SW 1271 (cell line): ENCODE data around the gene GLIS2.
A peak's percentile ranks its signal among the peaks of the same experiment; 100 is the strongest.
"Not testable (repeated sequence)": the region's sequence is repeated elsewhere in the genome, so short reads cannot be mapped to it uniquely, and the experiment has no call there.

Experiments
- DNase-seq, 2 experiments: peaks; one replicate each; lab custom pipeline; 2025; lab: John Stamatoyannopoulos, UW

GLIS2 gene

DNA sequence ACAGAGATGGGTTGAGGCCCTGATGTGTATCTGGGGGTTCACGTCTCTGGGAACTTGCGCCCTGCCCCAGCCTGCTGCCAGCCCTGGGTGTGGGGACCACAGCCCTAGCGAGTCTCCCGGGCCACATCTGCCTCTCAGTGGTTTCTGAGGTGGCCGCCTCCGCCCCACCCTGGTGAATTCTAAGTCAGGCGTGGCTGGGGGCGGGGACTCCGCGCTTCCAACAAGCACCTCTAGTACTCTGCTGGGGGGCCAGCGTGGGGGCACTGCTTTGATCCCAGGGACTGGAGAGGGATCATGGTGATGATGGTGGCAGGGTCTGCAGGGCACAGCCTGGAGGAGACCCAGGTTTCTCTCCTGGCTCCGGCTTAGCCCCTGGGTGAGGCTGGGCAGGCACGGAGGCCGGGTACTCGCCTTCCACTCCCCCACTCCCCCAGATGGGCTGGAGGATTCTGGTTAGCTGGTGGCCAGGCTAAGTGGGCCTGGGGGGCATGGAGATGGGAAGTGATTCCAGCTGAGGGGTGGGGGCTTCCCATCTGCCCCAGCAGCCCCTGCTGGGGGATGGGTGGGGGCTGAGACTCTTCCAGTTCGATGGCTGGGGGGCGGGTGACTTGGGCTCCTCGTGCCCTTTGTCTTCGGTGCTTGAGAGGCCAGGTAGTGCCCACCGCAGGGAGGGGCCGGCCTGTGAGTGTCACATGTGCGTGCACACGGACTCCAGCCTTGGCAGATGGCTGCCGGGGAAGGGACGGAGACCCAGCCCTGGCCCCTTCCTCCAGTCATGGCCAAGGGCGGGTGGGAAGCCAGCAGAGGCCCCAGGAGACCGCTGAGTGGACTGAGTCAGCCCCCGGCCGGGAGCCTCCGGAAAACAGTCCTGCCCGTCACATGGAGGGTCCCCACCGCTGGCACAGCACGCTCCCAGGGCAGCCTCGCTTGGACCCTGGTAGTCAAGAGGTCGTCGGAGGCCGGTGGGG is 3.9 kb downstream of the GLIS2 start:
- no peak for DNase-seq

DNA sequence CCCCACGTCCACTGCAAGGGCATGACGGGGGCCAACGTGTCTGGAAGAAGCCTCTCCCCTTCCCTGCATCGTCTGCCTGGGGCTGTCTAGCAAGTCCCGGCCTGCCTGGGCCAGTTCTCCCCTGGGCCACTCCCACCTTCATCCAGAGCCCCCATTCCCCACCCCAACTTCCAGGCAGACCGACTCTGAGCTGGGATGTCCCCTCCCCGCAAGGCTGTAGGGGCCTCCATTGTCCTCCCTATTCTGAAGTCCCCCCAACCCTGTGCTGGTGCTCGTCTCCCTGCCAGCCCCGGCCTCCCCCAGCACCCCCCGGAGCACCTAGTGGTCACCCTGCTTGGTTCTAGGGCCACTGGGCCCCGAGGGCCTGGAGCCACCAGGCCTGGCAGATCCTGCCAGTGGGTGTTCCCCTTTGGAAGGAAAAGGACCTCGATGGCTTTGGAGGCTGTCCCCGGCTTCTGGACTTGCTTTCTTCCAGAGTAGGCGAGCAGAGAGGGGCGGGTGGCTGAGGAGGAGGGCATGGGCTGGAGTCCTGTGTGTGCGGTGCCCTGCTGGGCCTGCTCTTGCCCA is 4.8 kb downstream of the GLIS2 start:
- DNase-seq, result no peak

DNA sequence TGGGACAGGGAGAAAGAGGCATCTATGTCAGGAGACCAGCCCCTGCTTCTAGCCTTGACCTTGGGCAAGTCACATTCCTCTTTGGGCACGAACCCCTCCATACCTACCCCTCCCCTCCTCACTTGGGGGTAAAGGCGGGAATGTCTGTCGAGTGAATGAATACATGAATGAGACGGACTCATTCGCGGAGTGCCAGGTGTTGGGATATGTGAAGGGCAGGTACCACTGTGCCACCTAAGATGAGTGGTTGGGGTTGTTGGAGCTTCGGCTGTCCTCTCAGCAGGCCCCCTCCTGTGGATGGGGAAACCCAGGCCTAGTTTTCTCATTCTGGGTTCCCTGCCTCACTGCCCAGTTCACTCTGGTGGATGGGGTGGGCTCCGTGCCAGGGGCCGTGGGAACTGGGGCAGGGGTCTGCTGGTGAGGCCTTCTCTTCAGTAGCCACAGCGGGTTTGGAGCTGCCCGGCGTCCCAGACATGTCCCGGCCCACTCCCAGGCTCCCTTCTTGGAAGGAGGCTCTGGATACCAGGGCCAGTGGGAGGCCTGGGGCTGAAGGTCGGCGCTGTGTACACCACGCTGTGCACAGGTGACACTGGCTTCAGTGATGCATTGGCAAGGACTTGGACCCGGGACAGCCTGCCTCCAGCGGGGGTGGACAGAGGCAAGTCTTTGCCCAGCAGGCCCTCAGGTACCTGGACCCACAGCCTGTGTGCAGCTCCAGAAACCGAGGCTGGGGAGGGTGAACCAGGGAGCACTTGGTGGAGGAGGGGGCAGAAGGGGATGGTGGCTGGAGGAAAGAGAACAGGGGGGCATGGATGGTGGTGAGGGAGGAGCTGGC is 5.6 kb downstream of the GLIS2 start:
- no peak for DNase-seq

DNA sequence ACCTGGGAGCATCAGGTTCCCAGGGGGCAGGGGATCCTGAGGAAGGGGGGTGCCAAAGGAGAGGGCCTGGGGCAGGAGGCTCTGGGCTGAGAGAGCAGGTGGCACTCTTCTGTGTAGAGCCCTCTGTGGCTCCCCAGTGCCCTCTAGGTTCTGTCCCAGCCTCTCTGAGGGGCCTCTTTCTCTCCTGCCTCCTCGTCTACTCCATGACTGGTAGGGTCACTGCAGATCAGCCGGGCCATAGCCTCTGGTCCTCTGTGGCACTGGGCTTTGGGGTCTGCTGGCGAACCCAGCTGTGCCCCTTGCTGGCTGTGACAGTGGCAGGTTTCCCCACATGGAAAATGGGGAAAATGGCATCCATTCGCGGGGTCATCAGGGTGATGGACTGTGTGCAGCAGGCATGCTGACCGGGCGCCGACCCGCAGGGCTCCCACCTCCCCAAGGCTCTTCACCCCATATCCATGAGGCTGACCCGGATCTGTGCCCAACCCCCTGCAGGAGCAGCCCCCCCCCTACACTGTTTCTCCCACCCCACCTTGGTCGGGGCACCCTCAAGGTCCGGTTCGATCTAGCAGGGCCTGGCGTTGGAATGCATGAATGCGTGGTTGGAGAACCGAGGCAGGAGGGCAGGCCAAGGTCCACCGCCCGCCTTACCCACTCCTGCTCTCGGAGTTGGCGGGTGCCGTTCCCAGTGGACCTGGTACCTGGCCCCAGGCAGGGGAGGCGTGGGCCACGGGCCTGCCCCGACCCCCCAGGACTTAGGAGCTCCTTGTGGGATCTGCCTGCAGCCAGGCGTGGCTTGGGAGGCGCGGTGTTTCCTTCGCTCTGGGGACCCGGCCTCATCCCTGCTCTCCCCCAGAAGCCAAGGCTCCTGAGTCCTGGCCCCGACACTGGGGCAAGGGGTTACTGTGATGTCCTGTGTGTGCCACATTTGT is 6.5 kb downstream of the GLIS2 start:
- no peak for DNase-seq

DNA sequence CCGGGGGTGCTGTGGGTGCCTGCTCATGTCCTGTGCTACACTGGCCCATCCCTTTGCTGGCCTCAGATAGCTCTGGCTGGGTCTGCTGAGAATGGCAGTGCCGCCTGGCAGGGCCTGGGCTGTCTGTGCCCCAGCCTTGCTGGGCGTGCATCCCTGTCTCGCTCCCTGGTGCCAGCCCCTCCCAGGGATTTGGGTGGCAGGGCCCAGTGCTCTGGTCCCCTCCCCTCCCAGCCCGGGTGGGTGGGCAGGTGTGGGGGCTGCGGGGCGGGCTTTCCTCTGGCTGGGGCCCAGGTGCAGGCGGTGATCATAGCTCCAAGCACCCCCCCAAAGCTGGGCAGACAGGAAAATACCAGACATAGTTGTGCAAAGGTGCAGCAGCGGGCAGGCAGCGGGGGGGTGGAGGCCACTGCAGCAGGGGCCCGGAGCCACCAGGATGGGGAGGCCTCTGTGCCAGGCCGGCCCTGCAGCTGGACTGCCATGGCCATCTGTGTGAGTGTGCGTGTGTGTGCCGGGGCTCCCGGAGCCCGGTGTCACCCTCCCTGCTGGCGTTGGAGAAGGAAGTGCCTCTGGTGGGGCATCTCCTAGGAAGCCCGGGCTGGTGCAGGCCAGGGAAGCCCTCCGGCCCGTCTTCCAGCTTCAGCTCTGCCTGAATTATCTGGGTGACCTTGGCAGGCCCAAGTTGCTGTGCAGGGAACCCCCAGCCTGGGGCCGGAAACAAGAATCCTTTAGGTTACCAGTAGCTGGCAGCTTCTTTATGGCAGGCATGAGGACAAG is 7.4 kb downstream of the GLIS2 start:
- no peak for DNase-seq

DNA sequence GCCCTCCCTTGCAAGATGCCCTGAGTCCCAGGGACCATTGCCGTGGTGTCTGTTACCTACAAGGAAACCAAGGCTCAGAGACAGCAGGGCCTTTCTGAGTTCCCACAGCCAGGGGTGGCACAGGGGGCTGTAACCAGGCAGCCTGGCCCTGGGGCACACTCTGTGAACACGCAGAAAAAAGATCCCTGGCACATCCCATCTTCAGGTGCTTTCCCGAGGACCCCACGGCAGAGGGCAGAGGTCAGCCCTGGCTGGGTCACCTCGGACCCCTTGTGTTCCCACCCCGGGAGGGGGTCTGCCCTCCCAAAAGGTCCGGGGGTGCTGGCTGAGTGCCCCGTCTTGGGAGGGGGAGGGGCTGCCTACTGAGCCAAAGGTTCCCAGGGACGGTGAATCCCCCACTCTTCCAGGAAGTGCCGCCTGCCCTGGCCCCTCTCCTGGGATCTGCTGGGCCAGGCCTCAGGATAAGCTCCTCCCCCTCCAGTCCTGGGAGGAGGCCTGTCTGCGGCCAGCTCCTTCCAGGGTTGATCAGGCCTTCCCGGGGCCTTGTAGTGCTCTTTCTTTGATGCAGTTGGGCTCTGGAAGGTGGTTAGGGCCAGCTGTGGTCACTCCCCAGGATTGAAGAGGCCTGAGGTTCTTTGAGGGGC is 8.1 kb downstream of the GLIS2 start:
- peak in 1 of 2 experiments; percentile 7 for DNase-seq

DNA sequence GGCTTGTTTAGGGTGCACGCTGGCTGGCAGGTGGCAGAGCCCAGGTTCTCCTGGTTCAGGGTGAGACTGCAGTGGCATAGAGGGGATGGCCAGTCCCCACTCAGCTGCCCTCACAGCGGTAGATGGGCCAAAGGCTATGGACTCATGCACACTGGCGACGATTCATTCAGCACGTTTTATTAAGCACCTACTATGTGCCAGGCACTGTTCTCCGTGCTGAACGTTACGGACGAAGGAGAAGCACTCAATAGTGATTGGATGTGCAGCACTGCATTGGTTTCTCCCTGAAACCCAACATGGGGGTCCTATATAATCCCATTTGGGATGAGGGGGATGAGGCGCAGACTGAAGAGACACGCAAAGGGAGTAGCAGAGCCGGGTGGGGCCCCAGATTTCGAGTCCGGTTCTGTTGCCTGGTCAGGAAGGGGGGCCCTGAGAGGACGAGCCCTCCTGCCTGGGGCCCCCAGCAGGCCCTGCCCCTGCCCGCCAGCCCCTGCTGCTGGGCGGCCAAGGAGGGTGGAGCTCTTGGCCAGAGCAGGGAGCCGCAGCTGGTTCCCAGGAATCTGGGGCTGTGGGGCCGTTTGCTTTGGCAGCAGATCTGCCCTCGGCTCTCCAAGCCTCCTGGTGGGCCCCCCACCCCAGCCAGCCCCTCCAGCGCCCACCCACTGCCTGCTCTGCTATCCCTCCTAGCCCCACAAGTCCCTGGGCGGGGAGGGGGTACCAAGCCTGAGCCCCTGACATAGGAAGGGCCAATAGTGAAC is 8.8 kb downstream of the GLIS2 start:
- no peak for DNase-seq

DNA sequence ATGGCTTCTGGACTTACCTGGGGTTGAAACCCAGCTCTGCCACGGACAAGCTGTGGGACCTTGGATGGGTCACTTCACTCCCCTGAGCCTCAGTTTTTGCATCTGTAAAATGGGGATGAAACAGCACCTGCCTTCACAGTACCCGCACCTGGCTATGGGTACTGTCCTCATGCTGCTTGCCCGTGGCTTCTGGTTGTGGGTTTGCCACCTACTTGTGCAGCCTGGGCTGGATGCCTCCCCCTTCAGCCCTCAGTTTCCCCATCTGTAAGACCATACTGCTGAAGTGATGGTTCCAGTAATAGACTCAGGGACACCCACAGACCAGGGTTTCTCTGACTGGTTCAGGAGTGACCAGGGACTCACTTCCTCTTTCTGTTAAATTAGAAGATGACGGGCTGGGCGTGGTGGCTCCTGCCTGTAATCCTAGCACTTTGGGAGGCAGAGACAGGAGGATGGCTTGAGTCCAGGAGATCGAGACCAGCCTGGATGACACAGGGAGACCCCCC is 9.4 kb downstream of the GLIS2 start:
- DNase-seq, result no peak

DNA sequence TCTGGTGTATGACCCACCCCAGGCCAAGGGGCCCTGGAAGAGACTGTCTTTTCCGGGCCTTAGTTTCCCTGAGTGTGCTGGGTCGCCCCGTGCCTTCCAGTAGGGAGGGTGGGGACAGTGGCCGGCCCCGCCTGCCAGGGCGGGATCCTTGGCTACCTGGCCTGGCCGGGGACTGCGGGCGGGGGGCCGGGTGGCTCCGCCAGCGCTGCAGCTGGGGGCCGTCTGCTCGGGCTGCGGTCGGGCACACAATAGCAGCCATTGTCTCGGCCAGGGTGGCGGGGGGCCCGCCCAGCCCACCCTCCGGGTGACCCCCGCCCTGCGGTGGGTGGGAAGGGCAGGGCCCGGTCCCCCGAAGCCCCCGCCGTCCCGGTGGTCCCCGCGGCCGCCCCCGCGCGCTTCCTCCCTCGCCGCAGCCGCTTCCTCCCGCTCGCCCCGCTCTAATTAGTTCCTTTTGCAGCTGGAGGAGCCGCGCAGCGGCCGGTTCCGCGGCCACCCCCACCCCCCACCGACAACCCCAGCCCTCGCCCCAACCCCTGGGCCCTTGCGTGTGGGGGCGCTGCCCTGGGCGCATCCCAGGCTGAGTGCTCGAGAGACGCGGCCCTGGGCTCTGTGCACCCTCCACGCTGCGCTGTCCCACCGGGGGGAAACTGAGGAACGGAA is 11.6 kb downstream of the GLIS2 start:
- no peak for DNase-seq

DNA sequence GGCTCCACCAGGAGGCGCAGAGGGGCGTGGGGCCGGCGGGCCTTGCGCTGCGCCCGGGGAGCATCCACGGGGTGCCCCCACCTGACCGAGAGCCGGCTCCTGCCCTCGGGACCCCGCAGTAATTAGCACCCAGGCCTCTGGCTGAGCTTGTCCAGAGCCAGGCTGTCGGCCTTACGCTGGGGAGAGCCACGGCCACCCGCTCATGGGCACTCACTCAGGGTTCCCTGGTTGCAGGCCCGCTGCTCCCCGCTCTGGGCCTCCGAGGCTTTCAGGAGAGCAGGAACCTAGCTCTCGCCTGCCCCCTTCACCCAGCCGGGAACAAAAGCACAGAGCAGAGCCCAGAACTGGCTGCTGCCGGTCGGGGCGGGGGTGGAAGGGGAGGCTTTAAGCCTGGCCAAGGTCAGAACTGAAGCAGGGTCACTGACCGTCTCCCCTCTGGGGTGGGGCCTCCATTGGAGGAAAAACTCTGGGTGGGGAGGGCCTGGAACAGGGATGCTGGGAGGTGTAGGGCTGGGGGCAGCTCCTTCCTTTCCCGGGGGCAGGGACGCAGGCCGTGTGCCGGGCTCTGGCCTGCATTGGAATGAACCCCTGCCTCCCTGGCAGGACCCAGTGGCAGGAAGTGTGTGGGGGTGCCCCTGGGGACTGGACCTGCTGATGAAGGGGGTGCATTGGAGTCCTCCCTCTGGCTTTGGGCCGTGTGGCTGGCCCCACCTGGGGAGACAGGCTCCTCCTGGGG is 12.3 kb downstream of the GLIS2 start:
- DNase-seq, result no peak

DNA sequence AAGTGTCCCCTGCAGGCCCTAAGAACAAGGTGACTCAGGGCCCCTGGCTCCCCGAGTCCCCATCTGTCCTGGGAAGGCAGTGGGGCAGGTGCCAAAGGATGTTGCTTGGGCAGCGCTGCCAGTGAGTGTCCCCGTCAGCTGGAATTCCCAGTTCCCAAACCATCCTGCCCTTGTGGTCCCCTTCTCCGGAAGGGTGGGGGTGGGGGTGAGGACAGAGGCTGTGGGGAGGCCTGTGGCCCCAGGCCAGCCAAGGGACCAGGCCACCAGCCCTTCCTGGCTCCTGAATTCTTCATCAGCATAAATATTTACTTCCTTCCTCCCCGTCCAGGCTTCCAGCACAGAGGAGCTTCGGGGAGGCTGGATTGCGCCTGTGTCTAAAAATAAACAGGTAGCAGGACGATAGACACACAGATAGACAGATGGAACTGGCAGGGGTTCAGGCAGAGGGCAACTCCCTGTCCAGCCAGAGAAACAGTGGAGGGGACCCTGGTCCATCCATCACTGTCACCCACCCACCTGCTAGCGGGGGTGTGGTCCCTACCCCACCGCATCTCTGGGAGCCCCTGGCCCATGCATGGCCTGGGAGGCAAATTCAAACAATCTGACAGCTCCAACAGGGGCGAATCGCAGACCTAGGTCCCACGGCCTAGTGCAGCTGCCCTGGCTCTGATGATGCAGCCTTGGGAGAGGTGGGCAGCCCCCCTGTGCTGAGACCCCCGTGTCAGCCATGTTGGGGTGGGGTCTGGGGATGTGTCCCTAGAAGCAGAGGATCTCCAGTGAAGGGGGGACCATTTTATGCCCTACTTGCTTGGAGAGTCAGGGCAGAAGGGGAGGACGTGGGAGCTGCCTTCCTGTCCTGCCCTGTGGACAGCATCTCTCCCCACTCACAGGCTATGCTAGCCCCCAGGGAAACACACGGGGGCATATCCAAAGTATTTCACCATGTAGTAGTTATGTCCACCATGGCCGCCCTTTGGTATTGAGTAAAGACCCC is 13.2 kb downstream of the GLIS2 start:
- DNase-seq, result peak in 1 of 2 experiments; percentile 11

DNA sequence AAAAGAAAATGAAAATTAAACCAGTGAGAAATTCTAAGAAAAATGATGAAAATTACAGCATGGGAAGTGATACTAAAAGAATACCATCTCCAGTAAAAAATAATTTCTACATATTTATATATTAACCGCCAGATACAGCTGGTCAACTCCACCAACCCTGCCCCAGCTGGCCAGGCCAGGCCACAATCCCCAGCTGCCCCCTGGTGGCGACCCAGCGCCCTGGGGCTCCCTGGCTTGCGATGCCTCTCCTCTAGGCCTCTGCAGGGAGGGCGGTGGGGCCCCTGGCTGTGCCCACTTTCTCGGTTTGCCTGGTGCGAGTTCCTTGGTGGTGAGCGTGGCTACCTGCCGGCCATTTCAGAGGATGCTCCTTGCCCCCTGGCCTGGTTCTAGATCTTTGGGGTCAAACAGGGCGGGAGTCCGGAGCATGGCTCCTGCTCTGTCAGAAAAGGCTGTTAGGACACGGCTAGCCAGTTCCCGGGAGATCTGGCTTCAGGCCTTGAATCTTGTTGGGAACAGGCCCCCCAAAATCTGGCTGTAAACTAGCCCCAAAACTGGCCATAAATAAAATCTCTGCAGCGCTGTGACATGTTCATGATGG is 14.5 kb downstream of the GLIS2 start:
- peak in 1 of 2 experiments; percentile 41 for DNase-seq

DNA sequence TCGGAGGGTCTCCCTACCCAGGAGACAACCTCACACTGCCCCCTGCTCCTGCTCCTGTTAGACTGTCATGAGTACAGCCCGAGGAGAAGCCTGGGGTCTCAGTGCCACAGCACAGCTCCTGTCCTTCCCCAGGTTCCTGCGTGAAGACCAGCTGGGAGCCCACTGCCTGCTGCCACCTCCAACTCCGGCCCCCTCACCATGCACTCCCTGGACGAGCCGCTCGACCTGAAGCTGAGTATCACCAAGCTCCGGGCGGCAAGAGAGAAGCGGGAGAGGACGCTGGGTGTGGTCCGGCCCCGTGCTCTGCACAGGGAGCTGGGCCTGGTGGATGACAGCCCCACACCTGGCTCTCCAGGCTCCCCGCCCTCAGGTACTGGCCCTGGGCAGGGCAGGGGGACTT is 16.2 kb downstream of the GLIS2 start:
- no peak for DNase-seq

DNA sequence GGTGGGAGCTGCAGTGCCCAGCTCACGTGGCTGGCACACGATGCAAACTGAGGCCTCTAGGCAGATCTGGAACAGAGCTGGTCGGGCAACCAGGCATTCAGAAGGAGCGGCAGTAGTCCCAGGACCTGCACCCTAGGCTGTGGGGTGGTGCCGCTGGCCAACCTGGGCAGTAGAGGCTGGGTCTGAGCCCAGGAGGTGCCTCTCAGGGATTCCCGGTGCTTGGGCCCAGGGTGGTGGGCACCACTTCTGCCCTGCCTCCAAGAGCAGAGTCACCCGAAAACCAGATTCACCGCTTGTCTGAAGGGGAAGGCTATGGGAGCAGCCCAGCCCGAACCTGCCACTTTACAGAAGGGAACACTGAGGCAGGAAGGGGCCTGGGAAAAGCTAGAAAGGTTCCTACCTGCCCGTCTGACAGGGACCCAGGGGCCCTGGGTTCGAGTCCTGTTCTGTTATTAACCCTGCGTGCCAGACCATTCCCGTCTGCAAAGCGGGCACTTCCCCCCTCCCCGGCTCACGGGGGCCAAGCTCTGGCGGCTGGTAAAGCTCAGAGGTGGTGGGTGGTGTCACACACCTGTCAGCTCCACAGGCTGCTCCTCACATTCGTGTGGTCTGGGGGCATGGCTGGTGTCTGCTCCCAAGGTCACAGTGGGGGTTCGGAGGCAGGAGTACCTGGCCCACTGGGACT is 16.9 kb downstream of the GLIS2 start:
- DNase-seq, result no peak

DNA sequence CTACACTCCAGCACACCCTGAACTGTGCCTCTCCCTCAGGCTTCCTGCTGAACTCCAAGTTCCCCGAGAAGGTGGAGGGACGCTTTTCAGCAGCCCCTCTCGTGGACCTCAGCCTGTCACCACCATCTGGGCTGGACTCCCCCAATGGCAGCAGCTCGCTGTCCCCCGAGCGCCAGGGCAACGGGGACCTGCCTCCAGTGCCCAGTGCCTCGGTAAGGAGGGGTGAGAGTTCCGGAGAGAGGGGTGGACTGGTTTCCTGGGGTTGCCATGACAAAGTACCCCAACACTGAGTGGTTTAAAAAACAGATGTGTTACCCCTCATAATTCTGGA is 17.4 kb downstream of the GLIS2 start:
- no peak for DNase-seq

DNA sequence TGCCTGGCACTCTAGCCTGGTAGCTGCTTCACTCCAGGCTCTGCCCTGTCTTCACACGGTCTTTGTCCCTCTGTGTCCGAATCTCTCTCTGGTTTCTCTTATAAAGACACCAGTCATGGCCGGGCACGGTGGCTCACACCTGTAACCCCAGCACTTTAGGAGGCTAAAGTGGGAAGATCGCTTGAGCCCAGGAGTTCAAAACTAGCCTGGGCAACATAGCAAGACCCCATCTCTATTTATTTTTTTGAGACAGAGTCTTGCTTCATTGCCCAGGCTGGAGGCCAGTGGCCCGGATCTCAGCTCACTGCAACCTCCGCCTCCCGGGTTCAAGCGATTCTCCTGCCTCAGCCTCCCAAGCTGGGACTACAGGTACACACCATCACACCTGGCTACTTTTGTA is 17.8 kb downstream of the GLIS2 start:
- DNase-seq, result not testable (repeated sequence)
